PC-9 (cell line): Measurements from ENCODE around the gene AP3B1. TPM values are rescaled to one million over a fixed set of nuclear protein-coding genes. Genes with fewer than 3 reads are reported as not detected.

Experiments used
- BruUV-seq: library from RNA; stranded (reverse); fragments of 400-500 nt; replicated peaks from 2 replicates; lab custom pipeline; 2021; lab: Mats Ljungman, UMichigan
- CTCF ChIA-PET: fragments of 300-600 bp; sonication (Branson Sonifier 250); formaldehyde crosslinking; loops from one replicate; lab custom pipeline; 2022; ENCODE audit warnings: antibody characterized with exemption; lab: Charles Lee
- POLR2A ChIA-PET: fragments of 300-600 bp; sonication (Branson Sonifier 250); formaldehyde crosslinking; loops from one replicate; lab custom pipeline; 2022; ENCODE audit warnings: antibody characterized with exemption; ENCODE audit not compliant: unreplicated experiment; lab: Charles Lee
- DNase-seq, 2 experiments: peaks; one replicate each; pipeline versions ENCODE4 v3.0.0 to v3.0.0-alpha.2; 2015 to 2022; ENCODE audit warnings: mixed read lengths in 1 of 2
- H2AFZ ChIP-seq: fragments of 200-600 bp; sonication (generic); 2 replicates; pipeline ENCODE4 v1.8.1; 2017; ENCODE audit warnings: antibody characterized with exemption
- H3F3A ChIP-seq: fragments of 200-600 bp; sonication (generic); 2 replicates; pipeline ENCODE4 v1.8.1; 2017; ENCODE audit warnings: antibody characterized with exemption, mild to moderate bottlenecking, low read depth; ENCODE audit not compliant: insufficient read depth
- H3K27ac ChIP-seq: fragments of 200-600 bp; sonication (generic); 2 replicates; pipeline ENCODE4 v1.6.1; 2016; ENCODE audit warnings: mixed run types
- H3K27me3 ChIP-seq: fragments of 200-600 bp; sonication (generic); 2 replicates; pipeline ENCODE4 v1.6.1; 2016; ENCODE audit warnings: low read depth, mixed run types; ENCODE audit not compliant: insufficient read depth
- H3K36me3 ChIP-seq: fragments of 200-600 bp; sonication (generic); 2 replicates; pipeline ENCODE4 v1.6.1; 2016; ENCODE audit warnings: low read depth, mixed run types
- H3K4me1 ChIP-seq: fragments of 200-600 bp; sonication (generic); replicated peaks from 2 replicates; pipeline ENCODE4 v1.6.1; 2016; ENCODE audit warnings: mixed run types; ENCODE audit not compliant: insufficient read depth
- H3K4me2 ChIP-seq: fragments of 200-600 bp; sonication (generic); 2 replicates; pipeline ENCODE4 v1.6.1; 2017; ENCODE audit warnings: mixed run types
- H3K4me3 ChIP-seq: fragments of 200-600 bp; sonication (generic); 2 replicates; pipeline ENCODE4 v1.6.1; 2016; ENCODE audit warnings: mixed run types
- H3K79me2 ChIP-seq: fragments of 200-600 bp; sonication (generic); 2 replicates; pipeline ENCODE4 v1.6.1; 2017; ENCODE audit warnings: low read depth, mixed run types
- H3K9me2 ChIP-seq: fragments of 200-600 bp; sonication (generic); 2 replicates; pipeline ENCODE4 v1.8.1; 2017; ENCODE audit warnings: mild to moderate bottlenecking; ENCODE audit not compliant: insufficient read depth
- H3K9me3 ChIP-seq: fragments of 200-600 bp; sonication (generic); 2 replicates; pipeline ENCODE4 v1.8.1; 2016; ENCODE audit warnings: low read depth; ENCODE audit not compliant: insufficient read depth
- H4K20me1 ChIP-seq: fragments of 200-600 bp; sonication (generic); 2 replicates; pipeline ENCODE4 v1.8.1; 2017; ENCODE audit not compliant: insufficient read depth
- EZH2 ChIP-seq: fragments of 200-600 bp; sonication (generic); IDR thresholded peaks from 2 replicates; pipeline ENCODE4 v1.8.0; 2017; ENCODE audit warnings: antibody characterized with exemption, low read depth
- intact Hi-C: fragments of 100-400 bp; cut with micrococcal nuclease; formaldehyde crosslinking; loops from one replicate; pipeline ENCODE4 v1.10.0; 2022; ENCODE audit not compliant: unreplicated experiment
- total RNA-seq: library from RNA; stranded (reverse); gene quantifications from 2 replicates; pipeline ENCODE4 v1.2.3, GENCODE V29; 2021
- TF ChIP-seq, protein P1 (sequence below): fragments of 200-600 bp; sonication (generic); conservative IDR thresholded peaks from 2 replicates; pipeline ENCODE4 v1.6.1; 2017; ENCODE audit warnings: mixed run types, antibody characterized with exemption, mild to moderate bottlenecking, moderate library complexity

The AP3B1 gene
- total RNA-seq, 1 experiment from 2014 or later = 44.0 TPM

DNA sequence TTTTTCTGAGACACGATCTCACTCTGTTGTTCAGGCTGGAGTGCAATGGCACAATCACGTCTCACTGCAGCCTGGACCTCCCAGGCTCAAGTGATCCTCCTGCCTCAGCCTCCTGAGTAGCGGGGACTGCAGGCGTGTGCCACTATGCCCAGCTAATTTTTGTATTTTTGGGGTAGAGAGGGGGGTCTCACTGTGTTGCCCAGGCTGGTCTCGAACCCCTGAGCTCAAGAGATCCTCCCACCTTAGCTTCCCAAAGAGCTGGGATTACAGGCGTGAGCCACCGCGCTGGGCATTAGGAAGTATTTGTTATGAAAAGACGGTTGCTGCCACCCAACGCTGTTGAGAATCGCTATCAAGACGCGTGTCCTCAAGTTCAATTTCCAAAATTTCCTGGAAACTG is 337.4 kb downstream of the AP3B1 start:
- H3K27ac ChIP-seq = no peak overlapping the region
- H3K9me2 ChIP-seq = no peaks in the 10 kb centered on the region
- H3K4me2 ChIP-seq = no peak overlapping the region
- H3K27me3 ChIP-seq = no peaks in the 10 kb centered on the region
- intact Hi-C loops = no loop called here
- no peaks in the 10 kb centered on the region for H3K9me3 ChIP-seq
- H2AFZ ChIP-seq = no peak overlapping the region
- CTCF ChIA-PET = no interaction called here
- DNase-seq = no peak
- no peak overlapping the region for H3K4me3 ChIP-seq
- TF ChIP-seq, protein P1, sequence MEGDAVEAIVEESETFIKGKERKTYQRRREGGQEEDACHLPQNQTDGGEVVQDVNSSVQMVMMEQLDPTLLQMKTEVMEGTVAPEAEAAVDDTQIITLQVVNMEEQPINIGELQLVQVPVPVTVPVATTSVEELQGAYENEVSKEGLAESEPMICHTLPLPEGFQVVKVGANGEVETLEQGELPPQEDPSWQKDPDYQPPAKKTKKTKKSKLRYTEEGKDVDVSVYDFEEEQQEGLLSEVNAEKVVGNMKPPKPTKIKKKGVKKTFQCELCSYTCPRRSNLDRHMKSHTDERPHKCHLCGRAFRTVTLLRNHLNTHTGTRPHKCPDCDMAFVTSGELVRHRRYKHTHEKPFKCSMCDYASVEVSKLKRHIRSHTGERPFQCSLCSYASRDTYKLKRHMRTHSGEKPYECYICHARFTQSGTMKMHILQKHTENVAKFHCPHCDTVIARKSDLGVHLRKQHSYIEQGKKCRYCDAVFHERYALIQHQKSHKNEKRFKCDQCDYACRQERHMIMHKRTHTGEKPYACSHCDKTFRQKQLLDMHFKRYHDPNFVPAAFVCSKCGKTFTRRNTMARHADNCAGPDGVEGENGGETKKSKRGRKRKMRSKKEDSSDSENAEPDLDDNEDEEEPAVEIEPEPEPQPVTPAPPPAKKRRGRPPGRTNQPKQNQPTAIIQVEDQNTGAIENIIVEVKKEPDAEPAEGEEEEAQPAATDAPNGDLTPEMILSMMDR = no peak
- TF ChIP-seq EZH2 = no peak
- no peaks in the 10 kb centered on the region for H4K20me1 ChIP-seq
- POLR2A ChIA-PET = no interaction called here
- BruUV-seq = no TSS peak
- no peaks in the 10 kb centered on the region for H3K79me2 ChIP-seq
- no peaks in the 10 kb centered on the region for H3F3A ChIP-seq
- no peaks in the 10 kb centered on the region for H3K36me3 ChIP-seq
- H3K4me1 ChIP-seq = no peaks in the 10 kb centered on the region

DNA sequence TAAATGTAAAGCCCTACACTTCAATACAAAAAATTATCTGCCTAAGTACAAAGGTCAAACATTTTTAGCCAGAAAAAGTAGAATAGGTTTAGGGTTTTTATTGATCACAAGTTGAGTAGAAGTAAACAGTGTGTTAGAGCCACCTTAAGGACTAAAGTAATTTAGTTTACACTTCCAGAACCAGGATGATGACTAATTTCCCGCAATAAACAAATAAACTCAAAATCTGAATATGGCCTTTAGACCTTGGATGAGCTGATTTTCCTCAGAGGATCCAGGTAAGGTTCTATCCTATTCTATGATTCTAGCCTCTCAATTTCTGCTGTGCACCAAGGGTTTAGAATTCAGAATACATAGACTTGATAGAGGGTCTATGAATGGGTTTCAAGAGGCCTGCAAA is 338.9 kb downstream of the AP3B1 start:
- H3K4me2 ChIP-seq = no peak overlapping the region
- no peaks in the 10 kb centered on the region for H3K36me3 ChIP-seq
- no peaks in the 10 kb centered on the region for H4K20me1 ChIP-seq
- no peaks in the 10 kb centered on the region for H3F3A ChIP-seq
- H3K4me1 ChIP-seq = no peaks in the 10 kb centered on the region
- no peak overlapping the region for H2AFZ ChIP-seq
- no peaks in the 10 kb centered on the region for H3K79me2 ChIP-seq
- intact Hi-C loops = no loop called here
- DNase-seq = no peak
- CTCF ChIA-PET = no interaction called here
- no peak overlapping the region for H3K27ac ChIP-seq
- no peaks in the 10 kb centered on the region for H3K27me3 ChIP-seq
- POLR2A ChIA-PET = no interaction called here
- no peak overlapping the region for H3K4me3 ChIP-seq
- H3K9me2 ChIP-seq = no peaks in the 10 kb centered on the region
- no peaks in the 10 kb centered on the region for H3K9me3 ChIP-seq
- TF ChIP-seq EZH2 = no peak
- TF ChIP-seq, protein P1 = no peak
- BruUV-seq = no TSS peak

DNA sequence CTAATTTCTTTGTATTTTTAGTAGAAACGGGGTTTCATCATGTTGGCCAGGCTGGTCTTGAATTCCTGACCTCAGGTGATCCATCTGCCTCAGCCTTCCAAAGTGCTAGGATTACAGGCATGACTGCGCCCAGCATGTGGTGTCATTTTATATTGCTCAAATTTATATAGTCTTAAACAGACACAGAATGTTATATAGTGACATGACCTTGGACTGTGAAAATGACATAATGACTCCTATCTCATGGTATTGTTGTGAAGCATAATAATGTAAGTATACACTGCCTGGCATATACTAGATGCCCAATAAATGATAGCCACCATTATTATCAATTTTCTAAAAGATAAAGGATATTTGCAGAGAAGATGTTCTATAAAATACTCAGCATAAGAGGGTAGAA is 341.1 kb downstream of the AP3B1 start:
- no TSS peak for BruUV-seq

More for the DNA sequence above, 341.1 kb downstream of the AP3B1 start:
- H3K9me3 ChIP-seq = no peaks in the 10 kb centered on the region
- no peaks in the 10 kb centered on the region for H3K4me1 ChIP-seq
- DNase-seq = no peak
- H2AFZ ChIP-seq = no peak overlapping the region
- no peak overlapping the region for H3K4me2 ChIP-seq
- intact Hi-C loops = no loop called here
- CTCF ChIA-PET = no interaction called here
- no peaks in the 10 kb centered on the region for H3K27me3 ChIP-seq
- TF ChIP-seq EZH2 = no peak
- TF ChIP-seq, protein P1 = no peak
- H3K9me2 ChIP-seq = no peaks in the 10 kb centered on the region
- H4K20me1 ChIP-seq = no peaks in the 10 kb centered on the region
- H3K79me2 ChIP-seq = no peaks in the 10 kb centered on the region
- POLR2A ChIA-PET = no interaction called here
- H3F3A ChIP-seq = no peaks in the 10 kb centered on the region
- H3K27ac ChIP-seq = no peak overlapping the region
- no peaks in the 10 kb centered on the region for H3K36me3 ChIP-seq
- H3K4me3 ChIP-seq = no peak overlapping the region
